KOPT-K1 (cell line): ENCODE data around the gene SIAE.
"Not testable (repeated sequence)": the region's sequence is repeated elsewhere in the genome, so short reads cannot be mapped to it uniquely, and the experiment has no call there.

Source experiments
- H3K27ac ChIP-seq: fragments of 200-600 bp; sonication (generic); 2 replicates; pipeline ENCODE4 v1.5.1; 2016; ENCODE audit warnings: antibody characterized with exemption, mild to moderate bottlenecking, low read depth, low read length; ENCODE audit not compliant: poor library complexity, severe bottlenecking
- H3K36me3 ChIP-seq: fragments of 200-600 bp; sonication (generic); 2 replicates; pipeline ENCODE4 v1.5.1; 2017; ENCODE audit warnings: antibody characterized with exemption, mild to moderate bottlenecking, low read length, moderate library complexity; ENCODE audit not compliant: insufficient read depth
- H3K9me3 ChIP-seq: fragments of 200-600 bp; sonication (generic); 2 replicates; pipeline ENCODE4 v1.5.1; 2017; ENCODE audit warnings: antibody characterized with exemption, low read length, mild to moderate bottlenecking; ENCODE audit not compliant: insufficient read depth, poor library complexity, severe bottlenecking

Gene SIAE

GRCh38 chr11:124622531-124623451, 50.7 kb downstream of the SIAE start, which contains the start of gene TBRG1:
Gene TBRG1, plus strand, starts transcription at chr11:124622864. Its CDS starts 220 bp downstream, at chr11:124623084.
- H3K27ac ChIP-seq = peak within 1 kb of the TSS; percentile 73
- peaks cover 32% of the 10 kb centered on the region for H3K36me3 ChIP-seq
- H3K9me3 ChIP-seq = no peaks in the 10 kb centered on the region

DNA sequence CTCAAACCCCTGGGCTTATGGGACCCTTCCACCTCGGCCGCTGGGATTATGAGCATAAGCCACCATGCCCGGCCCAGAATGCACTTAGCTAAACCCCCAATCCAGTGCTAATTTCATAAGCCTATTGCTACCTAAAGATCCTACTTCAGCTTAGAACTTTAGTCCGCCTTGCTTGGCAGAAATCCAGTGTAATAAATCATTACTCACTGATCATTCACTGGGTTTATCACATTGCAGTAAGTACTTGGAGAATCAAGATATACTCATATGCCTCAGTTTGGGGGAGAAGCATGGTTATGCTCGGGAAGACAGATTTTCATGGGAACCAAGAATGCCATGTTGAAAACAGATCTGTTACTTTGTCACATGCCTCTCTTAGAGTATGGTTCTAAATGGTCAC, 54.7 kb downstream of the SIAE start:
- Histone ChIP-seq H3K36me3 (no peaks in the 10 kb centered on the region), H3K27ac (no peak overlapping the region), H3K9me3 (no peaks in the 10 kb centered on the region)

DNA sequence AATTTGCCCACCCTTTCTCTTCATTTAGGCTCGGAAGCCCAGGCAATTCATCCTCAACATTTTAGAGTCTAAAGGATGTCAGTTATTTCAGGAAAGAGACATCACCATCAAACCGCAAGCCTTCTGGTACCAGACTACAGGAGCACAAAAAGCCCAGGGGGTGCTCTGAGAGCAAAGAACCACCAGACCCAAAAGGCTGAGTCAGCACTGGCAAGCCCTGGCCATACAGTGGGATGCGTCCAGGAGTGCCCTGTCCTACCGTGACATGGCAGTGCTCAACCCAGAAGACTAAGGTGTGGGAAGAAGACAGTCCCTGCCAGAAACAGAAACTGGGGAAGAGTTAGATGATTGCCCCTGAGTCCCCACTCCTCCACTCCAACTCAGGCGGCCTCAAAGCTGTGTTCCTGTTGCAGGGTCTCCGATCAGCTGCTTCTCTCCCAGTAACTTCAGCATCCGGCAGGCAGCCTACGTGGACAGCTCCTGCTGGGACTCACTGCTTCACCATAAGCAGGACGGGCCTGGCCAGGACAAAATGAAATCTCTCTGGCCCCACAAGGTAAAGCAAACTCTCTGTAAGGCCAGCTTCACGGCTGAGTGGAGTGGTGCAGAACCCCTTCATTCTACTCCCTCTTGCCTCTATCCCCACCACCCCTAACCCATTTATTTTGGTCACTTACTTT, 60.8 kb downstream of the SIAE start:
- Histone ChIP-seq H3K36me3 (no peaks in the 10 kb centered on the region), H3K27ac (no peak overlapping the region)

DNA sequence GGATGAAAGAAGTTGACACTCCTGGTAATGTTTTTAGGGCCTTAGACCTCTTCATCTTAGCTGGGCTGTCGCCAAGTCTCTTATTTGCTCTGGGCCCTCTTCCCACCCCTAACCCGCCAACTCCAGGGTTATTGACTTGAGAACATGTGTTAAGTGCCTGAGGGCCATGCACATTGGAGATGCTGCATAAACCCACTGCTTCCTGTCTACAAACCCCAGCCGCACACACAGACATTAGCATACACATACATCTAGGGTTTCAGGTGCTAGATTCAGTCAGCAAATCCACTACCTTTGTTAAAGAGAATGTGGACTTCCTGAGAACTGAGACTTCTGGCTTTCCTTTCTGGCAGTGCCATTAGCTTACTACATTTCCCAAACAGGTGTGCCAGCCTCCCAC, 61.5 kb downstream of the SIAE start:
- H3K27ac ChIP-seq = no peak overlapping the region

More for the DNA sequence above, 60.8 kb downstream of the SIAE start:
- no peaks in the 10 kb centered on the region for H3K9me3 ChIP-seq

GRCh38 chr11:124611064-124611463, 62.5 kb downstream of the SIAE start, which contains the start of gene PANX3:
Gene PANX3, plus strand, starts transcription at chr11:124611428. Its CDS starts 129 bp downstream, at chr11:124611557.
- Histone ChIP-seq H3K27ac (no peak within 1 kb of the TSS), H3K9me3 (no peaks in the 10 kb centered on the region), H3K36me3 (no peaks in the 10 kb centered on the region)

More for the DNA sequence above, 61.5 kb downstream of the SIAE start:
- Histone ChIP-seq H3K36me3 (no peaks in the 10 kb centered on the region), H3K9me3 (no peaks in the 10 kb centered on the region)

DNA sequence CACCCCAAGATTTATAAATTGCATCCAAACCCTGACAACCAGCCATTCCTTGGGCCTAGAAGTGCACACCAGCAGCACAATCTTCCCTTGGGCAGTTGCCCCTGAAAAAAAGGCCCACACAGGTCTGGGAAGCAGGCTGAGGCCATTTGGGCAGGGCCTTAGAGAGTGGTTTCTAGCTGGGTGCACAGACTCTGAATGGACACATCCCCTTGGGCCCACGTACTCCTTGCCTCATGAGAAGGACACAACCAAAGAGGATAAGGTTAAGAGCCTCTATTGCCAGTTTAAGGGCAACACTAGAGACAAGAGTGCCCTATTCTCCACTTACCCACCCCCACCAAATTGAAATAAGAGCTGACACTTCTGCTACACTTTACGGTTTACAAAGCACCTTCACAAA, 63.2 kb downstream of the SIAE start:
- Histone ChIP-seq H3K27ac (no peak overlapping the region), H3K9me3 (no peaks in the 10 kb centered on the region), H3K36me3 (no peaks in the 10 kb centered on the region)

DNA sequence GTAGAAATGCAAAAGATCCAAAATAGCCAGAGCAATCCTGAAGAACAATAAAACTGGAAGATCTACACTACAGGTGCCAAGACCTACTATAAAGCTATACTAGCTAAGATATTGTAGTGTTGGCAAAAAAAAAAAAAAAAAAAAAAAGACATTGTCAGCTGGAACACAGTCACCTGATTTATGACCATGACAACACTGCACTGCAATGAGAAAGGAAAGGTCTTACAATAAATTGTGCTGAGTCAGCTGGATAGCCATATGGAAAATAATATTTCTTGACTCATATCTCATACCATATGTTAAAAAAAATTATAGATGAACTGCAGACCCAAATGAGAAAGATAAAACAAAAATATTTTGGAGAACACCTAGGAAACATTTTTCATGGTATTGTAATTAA, 65.4 kb downstream of the SIAE start:
- H3K9me3 ChIP-seq = no peaks in the 10 kb centered on the region

GRCh38 chr11:124605719-124606118, 67.8 kb downstream of the SIAE start:
- H3K27ac ChIP-seq = no peak overlapping the region
- no peaks in the 10 kb centered on the region for H3K9me3 ChIP-seq
- H3K36me3 ChIP-seq = no peaks in the 10 kb centered on the region

More for the DNA sequence above, 65.4 kb downstream of the SIAE start:
- Histone ChIP-seq H3K27ac (no peak overlapping the region), H3K36me3 (no peaks in the 10 kb centered on the region)

DNA sequence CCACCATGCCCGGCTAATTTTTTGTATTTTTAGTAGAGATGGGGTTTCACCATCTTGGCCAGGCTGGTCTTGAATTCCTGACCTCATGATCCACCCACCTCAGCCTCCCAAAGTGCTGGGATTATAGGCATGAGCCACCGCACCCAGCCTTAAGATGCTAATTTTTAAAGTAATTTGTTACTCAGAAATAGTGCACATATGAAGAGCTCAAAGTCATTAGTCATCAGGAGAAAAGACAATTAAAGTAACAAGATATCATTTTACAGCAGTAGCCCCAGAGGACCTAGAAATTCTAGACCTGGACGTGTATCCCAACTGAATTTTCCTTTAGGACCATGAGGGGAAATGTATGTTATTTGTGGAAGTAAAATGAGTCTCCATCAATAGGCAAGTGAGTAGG, 70.8 kb downstream of the SIAE start:
- not testable (repeated sequence) for H3K36me3 ChIP-seq, H3K9me3 ChIP-seq, H3K27ac ChIP-seq

- no peaks in the 10 kb centered on the region for H3K9me3 ChIP-seq
Observed at GRCh38 chr11:124602193-124602592, 71.3 kb downstream of the SIAE start.

GRCh38 chr11:124600621-124601320, 72.8 kb downstream of the SIAE start:
- H3K36me3 ChIP-seq = no peaks in the 10 kb centered on the region
- no peak overlapping the region for H3K27ac ChIP-seq
- no peaks in the 10 kb centered on the region for H3K9me3 ChIP-seq

More at GRCh38 chr11:124602193-124602592, 71.3 kb downstream of the SIAE start:
- no peak overlapping the region for H3K27ac ChIP-seq
- H3K36me3 ChIP-seq = no peaks in the 10 kb centered on the region

GRCh38 chr11:124597626-124598025, 75.9 kb downstream of the SIAE start:
- H3K36me3 ChIP-seq = no peaks in the 10 kb centered on the region
- no peak overlapping the region for H3K27ac ChIP-seq
- no peaks in the 10 kb centered on the region for H3K9me3 ChIP-seq

DNA sequence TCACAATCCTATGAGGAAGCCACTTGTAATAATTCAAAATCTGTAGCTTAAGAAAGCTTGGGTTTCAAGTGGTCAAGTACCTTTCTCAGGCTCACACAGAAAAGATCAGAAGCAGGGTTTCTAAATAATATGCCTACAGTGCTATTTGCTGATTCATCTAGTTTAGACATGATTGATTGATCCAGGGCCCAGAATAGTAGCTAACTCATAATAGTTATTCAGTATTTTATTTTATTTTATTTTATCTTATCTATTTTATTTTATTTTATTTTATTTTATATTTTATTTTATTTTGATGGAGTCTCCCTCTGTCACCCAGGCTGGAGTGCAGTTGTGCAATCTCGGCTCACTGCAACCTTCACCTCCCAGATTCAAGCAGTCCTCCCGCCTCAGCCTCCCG, 78.2 kb downstream of the SIAE start:
- H3K27ac ChIP-seq = no peak overlapping the region
- H3K9me3 ChIP-seq = no peaks in the 10 kb centered on the region
- no peaks in the 10 kb centered on the region for H3K36me3 ChIP-seq

DNA sequence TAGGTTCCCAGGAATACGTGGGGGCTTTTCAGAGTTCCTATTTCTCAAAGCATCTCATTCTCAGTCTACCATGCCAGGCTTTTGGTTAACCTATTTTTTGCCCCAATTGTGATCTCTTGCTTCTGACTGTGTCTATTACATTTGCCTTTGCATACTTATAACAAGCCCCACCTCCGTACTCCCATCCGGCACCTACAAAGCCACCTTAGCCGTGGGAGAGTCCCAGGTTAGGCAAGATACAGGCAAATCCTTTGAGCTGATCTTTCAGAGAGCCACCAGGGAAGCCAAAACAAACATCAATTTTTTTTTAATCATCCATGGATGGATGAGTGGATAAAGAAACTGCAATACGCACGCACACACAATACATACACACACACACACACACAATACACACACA, 80.9 kb downstream of the SIAE start:
- Histone ChIP-seq H3K36me3 (no peaks in the 10 kb centered on the region), H3K27ac (no peak overlapping the region), H3K9me3 (no peaks in the 10 kb centered on the region)

GRCh38 chr11:124591430-124591829, 82.1 kb downstream of the SIAE start:
- Histone ChIP-seq H3K9me3 (no peaks in the 10 kb centered on the region), H3K27ac (no peak overlapping the region), H3K36me3 (no peaks in the 10 kb centered on the region)
